Sigmoid colon (tissue), 7 donors: ENCODE measurements around the gene MTMR3. TPM values are rescaled to one million over a fixed set of nuclear protein-coding genes. Genes with fewer than 3 reads are reported as not detected.

Experiments used
- DNase-seq: peaks from one replicate; pipeline ENCODE4 v3.0.0-alpha.2; 2019
- H3K27ac ChIP-seq, 4 donors: fragments of 200-600 bp; sonication (generic); one replicate each; pipeline ENCODE4 v1.5.1; 2016 to 2019; ENCODE audit warnings: mild to moderate bottlenecking in 1 of 4
- H3K27me3 ChIP-seq, 3 donors: fragments of 200-600 bp; sonication (generic); one replicate each; pipeline ENCODE4 v1.5.1; 2019; ENCODE audit warnings: mild to moderate bottlenecking in 1 of 3
- H3K36me3 ChIP-seq, 4 donors: fragments of 200-600 bp; sonication (generic); one replicate each; pipeline ENCODE4 v1.5.1; 2016 to 2019
- H3K4me1 ChIP-seq, 4 donors: fragments of 200-600 bp; sonication (generic); one replicate each; pipeline ENCODE4 v1.5.1; 2017 to 2019
- H3K4me3 ChIP-seq, 4 donors: fragments of 200-600 bp; sonication (generic); one replicate each; pipeline ENCODE4 v1.5.1; 2017 to 2019; ENCODE audit warnings: mild to moderate bottlenecking in 2 of 4, moderate library complexity in 1 of 4
- H3K9me3 ChIP-seq, 4 donors: fragments of 200-600 bp in 3 of 4; sonication (generic) in 3 of 4; one replicate each; pipeline versions ENCODE4 v1.5.1 to v1.6.1; 2013 to 2019
- EP300 ChIP-seq, 4 donors: sonication (generic); formaldehyde crosslinking; IDR thresholded peaks; one replicate each; pipeline ENCODE4 v1.6.1; 2017; ENCODE audit warnings: antibody characterized with exemption in 4 of 4
- POLR2A ChIP-seq, 2 donors: fragments of 450-650 bp; IDR thresholded peaks; one replicate each; pipeline ENCODE4 v1.6.1; 2016; ENCODE audit warnings: antibody characterized with exemption in 2 of 2, mild to moderate bottlenecking in 2 of 2, moderate library complexity in 2 of 2
- POLR2AphosphoS5 ChIP-seq, 4 donors: sonication (generic); formaldehyde crosslinking; IDR thresholded peaks; one replicate each; pipeline ENCODE4 v1.6.1; 2017; ENCODE audit warnings: antibody characterized with exemption in 4 of 4
- WGBS, 2 donors: extraction: QIAGEN DNeasy Blood & Tissue Kit; methylation state at CpG; one replicate each; pipeline ENCODE4 v1.1.7; 2013; 5-methylcytosine and 5-hydroxymethylcytosine counted together
- intact Hi-C: fragments of 100-400 bp; cut with DNase I; formaldehyde crosslinking; loops from one replicate; pipeline ENCODE4 v1.15.1; 2023
- polyA plus RNA-seq, 3 donors: library from polyadenylated mRNA; stranded (reverse); fragments of 200-250 nt; gene quantifications; one replicate each; pipeline ENCODE4 v1.2.3, GENCODE V29; 2013
- total RNA-seq, 4 donors: library from RNA; depleted of rRNA; stranded (reverse); fragments of >200 nt; gene quantifications; one replicate each; pipeline ENCODE4 v1.1.0, GENCODE V29; 2016
- TF ChIP-seq, protein P1 (sequence below), 4 experiments: fragments of 450-650 bp in 3 of 4; fragments of 200-600 bp in 1 of 4; IDR thresholded peaks; one replicate each; pipeline ENCODE4 v1.5.1; 2016 to 2019; ENCODE audit warnings: antibody characterized with exemption in 4 of 4, mild to moderate bottlenecking in 3 of 4, moderate library complexity in 2 of 4
- donor health status: healthy with polysubstance abuse.
- donor health status: Bipolar disorder and iron deficiency.
- donor health status: healthy.

MTMR3 gene
- total and polyA plus RNA-seq, 7 donors, result 6.6 to 52.3 (median 40.7) TPM

DNA sequence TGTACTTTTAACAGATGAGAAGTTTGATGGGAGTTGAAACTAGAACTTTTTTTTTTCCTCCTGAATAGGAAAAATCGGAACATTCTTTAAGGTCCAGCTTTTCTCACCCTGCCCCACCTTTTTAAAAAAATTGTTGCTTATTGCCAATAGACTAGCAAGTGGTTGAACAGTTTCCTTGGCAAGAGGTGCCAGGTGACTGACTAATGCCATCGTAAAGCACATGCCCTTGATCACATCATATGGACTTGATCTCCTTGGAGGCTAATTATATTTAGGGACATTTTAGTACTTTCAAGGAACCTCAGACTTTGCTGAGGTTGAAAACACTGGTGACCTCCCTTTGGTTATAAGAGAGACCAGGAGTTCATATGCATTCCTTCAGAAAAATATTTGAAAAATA is 57.6 kb downstream of the MTMR3 start:
- WGBS, 2 donors, result 46 to 87% methylated on average over 2 of the region's 2 CpGs
- Histone ChIP-seq H3K36me3 (no peaks in the 10 kb centered on the region), H3K9me3 (no peaks in the 10 kb centered on the region), H3K27me3 (no peaks in the 10 kb centered on the region), H3K4me3 (no peak overlapping the region), H3K4me1 (peaks cover 0 to 61% (median 46%) of the 10 kb centered on the region in 4 donors), H3K27ac (peak overlapping the region in 1 of 4 donors; percentile 45)
- DNase-seq, result no peak
- TF ChIP-seq POLR2AphosphoS5 (IDR thresholded peaks at IDR 0.05) (no peak), EP300 (IDR thresholded peaks at IDR 0.05) (no peak), POLR2A (IDR thresholded peaks at IDR 0.05) (no peak)
- TF ChIP-seq, protein P1, sequence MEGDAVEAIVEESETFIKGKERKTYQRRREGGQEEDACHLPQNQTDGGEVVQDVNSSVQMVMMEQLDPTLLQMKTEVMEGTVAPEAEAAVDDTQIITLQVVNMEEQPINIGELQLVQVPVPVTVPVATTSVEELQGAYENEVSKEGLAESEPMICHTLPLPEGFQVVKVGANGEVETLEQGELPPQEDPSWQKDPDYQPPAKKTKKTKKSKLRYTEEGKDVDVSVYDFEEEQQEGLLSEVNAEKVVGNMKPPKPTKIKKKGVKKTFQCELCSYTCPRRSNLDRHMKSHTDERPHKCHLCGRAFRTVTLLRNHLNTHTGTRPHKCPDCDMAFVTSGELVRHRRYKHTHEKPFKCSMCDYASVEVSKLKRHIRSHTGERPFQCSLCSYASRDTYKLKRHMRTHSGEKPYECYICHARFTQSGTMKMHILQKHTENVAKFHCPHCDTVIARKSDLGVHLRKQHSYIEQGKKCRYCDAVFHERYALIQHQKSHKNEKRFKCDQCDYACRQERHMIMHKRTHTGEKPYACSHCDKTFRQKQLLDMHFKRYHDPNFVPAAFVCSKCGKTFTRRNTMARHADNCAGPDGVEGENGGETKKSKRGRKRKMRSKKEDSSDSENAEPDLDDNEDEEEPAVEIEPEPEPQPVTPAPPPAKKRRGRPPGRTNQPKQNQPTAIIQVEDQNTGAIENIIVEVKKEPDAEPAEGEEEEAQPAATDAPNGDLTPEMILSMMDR (IDR thresholded peaks at IDR 0.05), result no peak
- intact Hi-C loops, result no loop called here

DNA sequence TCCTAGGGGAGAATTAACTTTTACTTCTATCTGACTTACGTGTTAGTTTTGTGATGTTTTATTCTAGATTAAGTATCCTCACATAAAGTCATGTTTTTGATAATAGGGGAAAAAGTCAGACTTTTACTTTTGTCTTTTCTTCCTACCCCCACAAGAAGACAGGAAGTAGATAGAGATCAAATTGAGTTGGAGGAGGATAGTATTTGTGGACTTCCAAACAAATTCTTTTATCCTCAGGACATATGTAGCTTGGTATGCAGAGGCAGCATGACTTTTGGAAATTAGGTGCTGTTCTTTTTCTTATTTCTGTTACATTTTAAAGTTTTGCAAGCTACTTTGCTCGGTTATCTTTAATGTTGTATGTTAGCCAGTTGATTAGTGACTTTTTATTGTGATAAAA is 61.4 kb downstream of the MTMR3 start:
- WGBS, 2 donors, result 73 to 80% methylated on average over 2 of the region's 2 CpGs
- no peaks in the 10 kb centered on the region for H3K27me3 ChIP-seq
- H3K4me3 ChIP-seq, result no peak overlapping the region
- no peaks in the 10 kb centered on the region for H3K36me3 ChIP-seq
- intact Hi-C loops, result no loop called here
- H3K4me1 ChIP-seq, result peaks cover 0 to 74% (median 66%) of the 10 kb centered on the region in 4 donors
- TF ChIP-seq POLR2AphosphoS5 (IDR thresholded peaks at IDR 0.05) (no peak), EP300 (IDR thresholded peaks at IDR 0.05) (no peak), POLR2A (IDR thresholded peaks at IDR 0.05) (no peak)
- TF ChIP-seq, protein P1 (IDR thresholded peaks at IDR 0.05), result no peak
- no peak overlapping the region for H3K27ac ChIP-seq
- no peak for DNase-seq
- H3K9me3 ChIP-seq, result no peaks in the 10 kb centered on the region

DNA sequence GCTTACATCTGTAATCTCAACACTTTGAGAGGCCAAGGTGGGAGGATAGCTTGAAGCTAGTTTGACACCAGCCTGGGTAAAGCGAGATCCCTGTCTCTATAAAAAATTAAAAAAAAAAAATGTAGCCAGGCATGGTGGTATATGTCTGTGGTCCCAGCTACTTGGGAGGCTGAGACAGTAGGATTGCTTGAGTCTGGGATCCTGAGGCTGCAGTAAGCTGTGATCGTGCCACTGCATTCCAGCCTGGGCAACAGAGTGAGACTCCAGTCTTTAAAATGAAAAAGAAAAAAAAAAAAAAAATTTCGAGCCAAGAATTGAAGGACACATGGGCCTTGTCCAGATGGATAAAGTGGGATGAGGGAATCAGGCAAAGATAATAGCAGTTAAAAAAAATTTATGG is 62.5 kb downstream of the MTMR3 start:
- H3K27me3 ChIP-seq, result no peaks in the 10 kb centered on the region
- TF ChIP-seq POLR2A (IDR thresholded peaks at IDR 0.05), result no peak
- no peak for TF ChIP-seq EP300 (IDR thresholded peaks at IDR 0.05)
- no peak for TF ChIP-seq POLR2AphosphoS5 (IDR thresholded peaks at IDR 0.05)
- TF ChIP-seq, protein P1 (IDR thresholded peaks at IDR 0.05), result no peak
- no peak overlapping the region for H3K4me3 ChIP-seq
- H3K9me3 ChIP-seq, result no peaks in the 10 kb centered on the region
- intact Hi-C loops, result no loop called here
- 77 to 78% methylated on average over 3 of the region's 3 CpGs for WGBS, 2 donors
- DNase-seq, result no peak
- H3K27ac ChIP-seq, result peak overlapping the region in 1 of 4 donors; percentile 20
- H3K4me1 ChIP-seq, result peaks cover 0 to 80% (median 74%) of the 10 kb centered on the region in 4 donors
- no peaks in the 10 kb centered on the region for H3K36me3 ChIP-seq

DNA sequence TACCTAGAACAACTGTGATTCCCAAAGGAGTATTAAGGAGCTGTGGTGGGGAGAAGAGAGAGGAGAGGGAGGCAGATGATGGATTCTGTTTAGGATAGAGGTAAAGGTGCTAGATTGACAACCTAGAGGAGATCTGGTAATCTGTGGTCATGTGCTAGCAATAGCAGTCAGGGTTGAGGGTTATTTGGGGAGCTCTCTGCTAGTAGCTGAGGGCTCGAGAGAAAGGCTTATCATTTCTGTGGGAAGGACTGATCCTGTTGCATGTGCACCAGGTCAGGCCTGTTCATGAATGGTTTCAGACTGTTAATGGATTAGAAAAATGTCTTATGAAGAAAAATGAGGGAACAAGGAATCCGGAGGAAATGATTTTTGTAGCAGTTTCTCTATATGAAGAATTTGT is 63.2 kb downstream of the MTMR3 start:
- 82 to 89% methylated on average over 2 of the region's 2 CpGs for WGBS, 2 donors
- no peaks in the 10 kb centered on the region for H3K27me3 ChIP-seq
- DNase-seq, result no peak
- no peak overlapping the region for H3K4me3 ChIP-seq
- H3K36me3 ChIP-seq, result no peaks in the 10 kb centered on the region
- peaks cover 0 to 80% (median 74%) of the 10 kb centered on the region in 4 donors for H3K4me1 ChIP-seq
- no peaks in the 10 kb centered on the region for H3K9me3 ChIP-seq
- no peak for TF ChIP-seq POLR2AphosphoS5 (IDR thresholded peaks at IDR 0.05)
- no peak for TF ChIP-seq POLR2A (IDR thresholded peaks at IDR 0.05)
- TF ChIP-seq, protein P1 (IDR thresholded peaks at IDR 0.05), result no peak
- TF ChIP-seq EP300 (IDR thresholded peaks at IDR 0.05), result no peak
- intact Hi-C loops, result no loop called here
- H3K27ac ChIP-seq, result peak overlapping the region in 1 of 4 donors; percentile 11
